Stomach (tissue), 9 donors: ENCODE measurements around the gene DNMT3B. TPM values are rescaled to one million over a fixed set of nuclear protein-coding genes. Genes with fewer than 3 reads are reported as not detected.

Experiments used
- DNase-seq, 2 donors: peaks; one replicate each; pipeline versions ENCODE4 v3.0.0 to v3.0.0-alpha.2; 2013 to 2019
- H3K27ac ChIP-seq, 5 donors: fragments of 200-600 bp in 4 of 5; sonication (generic) in 4 of 5; one replicate each; pipeline ENCODE4 v1.5.1; 2013 to 2019; ENCODE audit warnings: mild to moderate bottlenecking in 1 of 5, moderate library complexity in 1 of 5
- H3K27me3 ChIP-seq, 3 donors: fragments of 200-600 bp; sonication (generic); one replicate each; pipeline ENCODE4 v1.5.1; 2017 to 2019; ENCODE audit warnings: mixed run types in 1 of 3
- H3K36me3 ChIP-seq, 4 donors: fragments of 200-600 bp; sonication (generic); 1 replicate in 3 of 4; 2 replicates in 1 of 4; pipeline ENCODE4 v1.5.1; 2016 to 2019
- H3K4me1 ChIP-seq, 4 donors: fragments of 200-600 bp; sonication (generic); one replicate each; pipeline ENCODE4 v1.5.1; 2016 to 2019
- H3K4me3 ChIP-seq, 4 donors: fragments of 200-600 bp; sonication (generic) in 3 of 4; one replicate each; pipeline ENCODE4 v1.5.1; 2016 to 2019; ENCODE audit warnings: mild to moderate bottlenecking in 1 of 4
- H3K9me3 ChIP-seq, 4 donors: fragments of 200-600 bp; sonication (generic); one replicate each; pipeline ENCODE4 v1.5.1; 2016 to 2019
- CTCF ChIP-seq, 7 experiments: fragments of 450-650 bp in 4 of 7; fragments of 200-600 bp in 3 of 7; sonication (generic) in 3 of 7; IDR thresholded peaks; one replicate each; pipeline ENCODE4 v1.5.1; 2016 to 2019; ENCODE audit warnings: antibody characterized with exemption in 7 of 7, control low read depth in 2 of 7, mild to moderate bottlenecking in 1 of 7
- EP300 ChIP-seq: sonication (generic); formaldehyde crosslinking; IDR thresholded peaks from one replicate; pipeline ENCODE4 v1.6.1; 2017; ENCODE audit warnings: antibody characterized with exemption
- POLR2A ChIP-seq, 4 donors: fragments of 450-650 bp; IDR thresholded peaks; one replicate each; pipeline ENCODE4 v1.6.1; 2016; ENCODE audit warnings: antibody characterized with exemption in 4 of 4, control low read depth in 2 of 4, mild to moderate bottlenecking in 1 of 4, moderate library complexity in 1 of 4
- POLR2AphosphoS5 ChIP-seq, 3 donors: sonication (generic); formaldehyde crosslinking; IDR thresholded peaks; one replicate each; pipeline ENCODE4 v1.6.1; 2016; ENCODE audit warnings: antibody characterized with exemption in 3 of 3
- WGBS, 5 donors: extraction: QIAGEN DNeasy Blood & Tissue Kit in 3 of 5; methylation state at CpG; one replicate each; pipeline versions ENCODE4 v1.1.5 to v1.1.7; 2013 to 2018; 5-methylcytosine and 5-hydroxymethylcytosine counted together
- intact Hi-C: fragments of 100-400 bp; cut with DNase I; formaldehyde crosslinking; loops from one replicate; pipeline ENCODE4 v1.15.1; 2023; ENCODE audit warnings: low total_unique reads
- polyA plus RNA-seq, 3 donors: library from polyadenylated mRNA; stranded (reverse); fragments of 200-250 nt; gene quantifications; one replicate each; pipeline ENCODE4 v1.2.3, GENCODE V29; 2013
- total RNA-seq, 5 donors: library from RNA; depleted of rRNA; stranded (reverse); fragments of >200 nt; gene quantifications; one replicate each; pipeline versions ENCODE4 v1.1.0 to v1.2.3, GENCODE V29; 2014 to 2016
- donor health status: healthy with polysubstance abuse.
- donor health status: Bipolar disorder and iron deficiency.
- donor health status: healthy.

Gene DNMT3B
- total and polyA plus RNA-seq, 8 donors, result 0.31 to 17.0 (median 0.87) TPM; not detected in 2

- peaks cover 8 to 16% (median 12%) of the 10 kb centered on the region in 4 donors for H3K4me1 ChIP-seq
- 87 to 93% (median 91%) methylated on average over 17 to 18 of the region's 18 CpGs for WGBS, 5 donors
- H3K27ac ChIP-seq, result no peak overlapping the region
- intact Hi-C loops, result no loop called here
- H3K27me3 ChIP-seq, result no peaks in the 10 kb centered on the region
- H3K4me3 ChIP-seq, result no peak overlapping the region
- H3K36me3 ChIP-seq, result peaks cover 0 to 21% (median 9%) of the 10 kb centered on the region in 4 donors
- no peak for DNase-seq
- H3K9me3 ChIP-seq, result no peaks in the 10 kb centered on the region
- TF ChIP-seq CTCF (IDR thresholded peaks at IDR 0.05), result no peak
- TF ChIP-seq POLR2AphosphoS5 (IDR thresholded peaks at IDR 0.05), result no peak
- no peak for TF ChIP-seq EP300
- no peak for TF ChIP-seq POLR2A (IDR thresholded peaks at IDR 0.05)
These were observed 18.8 kb downstream of the DNMT3B start for GRCh38 chr20:32780749-32781655.

GRCh38 chr20:32784369-32785080, 22.3 kb downstream of the DNMT3B start:
- Histone ChIP-seq H3K27me3 (no peaks in the 10 kb centered on the region), H3K36me3 (peaks cover 0 to 50% (median 25%) of the 10 kb centered on the region in 4 donors), H3K27ac (no peak overlapping the region), H3K4me1 (no peaks in the 10 kb centered on the region), H3K9me3 (no peaks in the 10 kb centered on the region), H3K4me3 (no peak overlapping the region)
- no peak for TF ChIP-seq POLR2AphosphoS5 (IDR thresholded peaks at IDR 0.05)
- TF ChIP-seq CTCF (IDR thresholded peaks at IDR 0.05), result no peak
- TF ChIP-seq EP300, result no peak
- TF ChIP-seq POLR2A (IDR thresholded peaks at IDR 0.05), result no peak
- intact Hi-C loops, result no loop called here
- DNase-seq, result no peak
- WGBS, 5 donors, result 93 to 95% (median 94%) methylated on average over 10 to 13 of the region's 13 CpGs

- 94 to 97% (median 95%) methylated on average over 13 to 16 of the region's 16 CpGs for WGBS, 5 donors
- intact Hi-C loops, result no loop called here
- Histone ChIP-seq H3K27me3 (no peaks in the 10 kb centered on the region), H3K36me3 (peaks cover 0 to 44% (median 25%) of the 10 kb centered on the region in 4 donors), H3K9me3 (no peaks in the 10 kb centered on the region), H3K4me1 (no peaks in the 10 kb centered on the region), H3K4me3 (no peak overlapping the region), H3K27ac (no peak overlapping the region)
- DNase-seq, result no peak
- TF ChIP-seq POLR2AphosphoS5 (IDR thresholded peaks at IDR 0.05), result no peak
- no peak for TF ChIP-seq EP300
- no peak for TF ChIP-seq POLR2A (IDR thresholded peaks at IDR 0.05)
- no peak for TF ChIP-seq CTCF (IDR thresholded peaks at IDR 0.05)
These were observed 24.0 kb downstream of the DNMT3B start for GRCh38 chr20:32786059-32786760.

GRCh38 chr20:32787168-32787567, 25.0 kb downstream of the DNMT3B start:
- no peaks in the 10 kb centered on the region for H3K4me1 ChIP-seq
- intact Hi-C loops, result no loop called here
- no peak for TF ChIP-seq POLR2A (IDR thresholded peaks at IDR 0.05)
- no peak for TF ChIP-seq POLR2AphosphoS5 (IDR thresholded peaks at IDR 0.05)
- no peak for TF ChIP-seq EP300
- TF ChIP-seq CTCF (IDR thresholded peaks at IDR 0.05), result no peak
- no peak overlapping the region for H3K4me3 ChIP-seq
- no peak overlapping the region for H3K27ac ChIP-seq
- peaks cover 0 to 44% (median 25%) of the 10 kb centered on the region in 4 donors for H3K36me3 ChIP-seq
- no peaks in the 10 kb centered on the region for H3K9me3 ChIP-seq
- no peaks in the 10 kb centered on the region for H3K27me3 ChIP-seq
- DNase-seq, result no peak
- WGBS, 5 donors, result 89 to 95% (median 92%) methylated on average over 15 to 16 of the region's 16 CpGs
